ENCODE data around the gene SH3PXD2A. TPM values are rescaled to one million over a fixed set of nuclear protein-coding genes. Genes with fewer than 3 reads are reported as not detected.
"Not testable (repeated sequence)": the region's sequence is repeated elsewhere in the genome, so short reads cannot be mapped to it uniquely, and the experiment has no call there.

SH3PXD2A gene
- total RNA-seq, 4 donors from 2014 or later = 9.4 to 20.6 (median 11.2) TPM

GRCh38 chr10:103612462-103613365 is 242.7 kb downstream of the SH3PXD2A start:
- intact Hi-C loops (cut with DNase I) = no loop called here
- peaks cover 8 to 10% of the 10 kb centered on the region in 2 donors for H3K36me3 ChIP-seq
- no peaks in the 10 kb centered on the region for H3K9me3 ChIP-seq

GRCh38 chr10:103610921-103611511 is 244.4 kb downstream of the SH3PXD2A start:
- DNase-seq = no peak
- H3K36me3 ChIP-seq = peaks cover 5 to 10% of the 10 kb centered on the region in 2 donors
- intact Hi-C loops (cut with DNase I) = no loop called here
- no peak overlapping the region for H3K4me3 ChIP-seq (replicated peaks in 1 of 3)
- no peaks in the 10 kb centered on the region for H3K9me3 ChIP-seq
- no peaks in the 10 kb centered on the region for H3K27me3 ChIP-seq
- TF ChIP-seq CTCF (IDR thresholded peaks at IDR 0.05) (no peak), POLR2A (IDR thresholded peaks at IDR 0.05) (no peak)
- WGBS, 2 donors = 83 to 89% methylated on average over 8 to 9 of the region's 9 CpGs
- no peak overlapping the region for H3K27ac ChIP-seq
- peaks cover 5 to 16% of the 10 kb centered on the region in 2 donors for H3K4me1 ChIP-seq

More at GRCh38 chr10:103612462-103613365, 242.7 kb downstream of the SH3PXD2A start:
- TF ChIP-seq CTCF (IDR thresholded peaks at IDR 0.05) (no peak), POLR2A (IDR thresholded peaks at IDR 0.05) (no peak)
- peaks cover 5 to 22% of the 10 kb centered on the region in 2 donors for H3K4me1 ChIP-seq
- 91 to 93% methylated on average over 13 to 17 of the region's 17 CpGs for WGBS, 2 donors
- H3K27me3 ChIP-seq = no peaks in the 10 kb centered on the region
- H3K27ac ChIP-seq = no peak overlapping the region
- H3K4me3 ChIP-seq (replicated peaks in 1 of 3) = no peak overlapping the region
- no peak for DNase-seq

GRCh38 chr10:103610083-103610472 is 245.3 kb downstream of the SH3PXD2A start:
- TF ChIP-seq POLR2A (IDR thresholded peaks at IDR 0.05) (no peak), CTCF (IDR thresholded peaks at IDR 0.05) (no peak)
- Histone ChIP-seq H3K4me3 (replicated peaks in 1 of 3) (no peak overlapping the region), H3K4me1 (peaks cover 5 to 10% of the 10 kb centered on the region in 2 donors), H3K27ac (no peak overlapping the region), H3K9me3 (no peaks in the 10 kb centered on the region), H3K36me3 (peaks cover 5 to 10% of the 10 kb centered on the region in 2 donors), H3K27me3 (no peaks in the 10 kb centered on the region)
- intact Hi-C loops (cut with DNase I) = no loop called here
- no peak for DNase-seq
- 43 to 51% methylated on average over 2 of the region's 2 CpGs for WGBS, 2 donors

- Histone ChIP-seq H3K36me3 (peaks cover 5 to 10% of the 10 kb centered on the region in 2 donors), H3K27ac (no peak overlapping the region), H3K4me3 (replicated peaks in 1 of 3) (no peak overlapping the region), H3K27me3 (no peaks in the 10 kb centered on the region), H3K4me1 (peaks cover 5 to 10% of the 10 kb centered on the region in 2 donors), H3K9me3 (no peaks in the 10 kb centered on the region)
- intact Hi-C loops (cut with DNase I) = no loop called here
- no peak for TF ChIP-seq CTCF (IDR thresholded peaks at IDR 0.05)
- TF ChIP-seq POLR2A (IDR thresholded peaks at IDR 0.05) = no peak
- peak; percentile 57 to 58 for DNase-seq
- WGBS, 2 donors = 81 to 84% methylated on average over 8 of the region's 8 CpGs
Measured at GRCh38 chr10:103609231-103610082, 245.9 kb downstream of the SH3PXD2A start.

- WGBS, 2 donors = 94% methylated on average over 10 to 11 of the region's 11 CpGs
- H3K27ac ChIP-seq; H3K9me3 ChIP-seq; H3K4me1 ChIP-seq; H3K27me3 ChIP-seq; H3K36me3 ChIP-seq; DNase-seq; H3K4me3 ChIP-seq (replicated peaks in 1 of 3); intact Hi-C loops (cut with DNase I): not testable (repeated sequence)
Measured at GRCh38 chr10:103608056-103608455, 247.3 kb downstream of the SH3PXD2A start.

GRCh38 chr10:103607051-103607450 is 248.3 kb downstream of the SH3PXD2A start:
- 96% methylated on average over 16 of the region's 32 CpGs; no CpG with 5 or more reads in 1 of the 2 donors for WGBS, 2 donors

GRCh38 chr10:103606097-103606438 is 249.3 kb downstream of the SH3PXD2A start:
- H3K27ac ChIP-seq; H3K9me3 ChIP-seq; H3K36me3 ChIP-seq; DNase-seq; H3K27me3 ChIP-seq; H3K4me3 ChIP-seq (replicated peaks in 1 of 3); intact Hi-C loops (cut with DNase I); H3K4me1 ChIP-seq: not testable (repeated sequence)
- 100% methylated on average over 1 of the region's 1 CpG for WGBS, 2 donors

More at GRCh38 chr10:103607051-103607450, 248.3 kb downstream of the SH3PXD2A start:
- H3K4me3 ChIP-seq (replicated peaks in 1 of 3); H3K36me3 ChIP-seq; H3K9me3 ChIP-seq; DNase-seq; intact Hi-C loops (cut with DNase I); H3K27ac ChIP-seq; H3K4me1 ChIP-seq; H3K27me3 ChIP-seq: not testable (repeated sequence)
